A673 (cell line): ENCODE measurements around the gene EXD3.

Source experiments
- EZH2 ChIP-seq: fragments of 200-600 bp; sonication (generic); IDR thresholded peaks from 2 replicates; pipeline ENCODE4 v1.6.1; 2017; ENCODE audit warnings: borderline replicate concordance, low read depth, mild to moderate bottlenecking, mixed read lengths, antibody characterized with exemption, low read length; ENCODE audit not compliant: poor library complexity, severe bottlenecking
- TF ChIP-seq, protein P1 (sequence below): fragments of 300-800, 200-600 bp; sonication (generic); conservative IDR thresholded peaks from 2 replicates; pipeline ENCODE4 v1.5.1; 2017; ENCODE audit warnings: low read depth, mild to moderate bottlenecking, antibody characterized with exemption, low read length, moderate library complexity, mixed read lengths

DNA sequence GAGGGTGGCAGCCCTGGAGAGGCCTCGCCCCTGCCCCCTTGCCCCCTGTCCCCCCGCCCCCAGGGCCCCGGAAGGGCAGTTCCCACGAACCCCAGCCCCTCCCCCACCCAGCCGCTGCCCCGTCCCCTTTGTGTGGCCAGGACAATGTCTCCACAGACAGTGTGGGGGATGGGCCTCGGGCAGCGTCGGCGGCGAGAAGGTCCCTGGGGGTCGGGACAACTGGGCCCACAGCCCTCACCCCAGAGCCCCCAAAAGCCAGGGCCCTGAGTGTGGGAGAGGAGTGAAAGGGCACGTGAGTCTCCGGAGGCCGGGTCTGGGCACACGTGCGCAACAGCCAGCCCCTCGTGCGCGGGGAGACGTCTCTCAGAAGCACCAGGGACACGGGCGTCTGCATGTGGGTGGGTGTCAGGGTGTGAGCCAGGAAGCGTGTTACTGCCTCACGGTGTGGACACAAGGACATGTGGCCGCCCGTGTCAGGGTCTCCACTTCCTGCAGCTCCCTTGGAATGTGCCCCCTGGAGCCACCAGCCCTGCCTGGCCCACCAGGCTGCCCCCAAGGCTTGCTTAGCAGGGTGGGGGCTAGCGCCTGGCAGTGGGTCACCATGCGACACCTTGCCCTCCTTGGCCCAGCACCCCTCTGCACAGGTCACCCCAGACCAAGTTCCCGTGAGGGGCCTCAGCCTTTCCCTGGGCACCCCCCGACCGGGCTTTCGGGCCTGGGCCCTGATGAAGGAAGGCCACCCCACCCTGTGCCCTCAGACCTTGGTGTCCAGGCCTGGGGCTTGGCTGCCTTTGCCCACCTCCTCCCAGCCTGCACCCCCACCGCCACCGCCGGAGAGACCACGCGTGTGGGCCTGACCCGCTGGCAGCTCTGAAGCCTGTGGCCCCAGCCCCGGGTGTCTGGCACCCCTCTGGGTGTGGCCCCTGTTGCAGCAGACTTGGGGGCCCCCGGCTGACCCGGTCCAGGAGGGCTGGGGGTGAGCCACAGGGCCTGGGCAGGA, 108.1 kb downstream of the EXD3 start:
- TF ChIP-seq, protein P1, sequence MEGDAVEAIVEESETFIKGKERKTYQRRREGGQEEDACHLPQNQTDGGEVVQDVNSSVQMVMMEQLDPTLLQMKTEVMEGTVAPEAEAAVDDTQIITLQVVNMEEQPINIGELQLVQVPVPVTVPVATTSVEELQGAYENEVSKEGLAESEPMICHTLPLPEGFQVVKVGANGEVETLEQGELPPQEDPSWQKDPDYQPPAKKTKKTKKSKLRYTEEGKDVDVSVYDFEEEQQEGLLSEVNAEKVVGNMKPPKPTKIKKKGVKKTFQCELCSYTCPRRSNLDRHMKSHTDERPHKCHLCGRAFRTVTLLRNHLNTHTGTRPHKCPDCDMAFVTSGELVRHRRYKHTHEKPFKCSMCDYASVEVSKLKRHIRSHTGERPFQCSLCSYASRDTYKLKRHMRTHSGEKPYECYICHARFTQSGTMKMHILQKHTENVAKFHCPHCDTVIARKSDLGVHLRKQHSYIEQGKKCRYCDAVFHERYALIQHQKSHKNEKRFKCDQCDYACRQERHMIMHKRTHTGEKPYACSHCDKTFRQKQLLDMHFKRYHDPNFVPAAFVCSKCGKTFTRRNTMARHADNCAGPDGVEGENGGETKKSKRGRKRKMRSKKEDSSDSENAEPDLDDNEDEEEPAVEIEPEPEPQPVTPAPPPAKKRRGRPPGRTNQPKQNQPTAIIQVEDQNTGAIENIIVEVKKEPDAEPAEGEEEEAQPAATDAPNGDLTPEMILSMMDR, result no peak
- no peak for TF ChIP-seq EZH2
